C4-2B (cell line): Measurements from ENCODE around the gene SCFD2.

Experiments used
- ZFX ChIP-seq: fragments of 450-650 bp; IDR thresholded peaks from 2 replicates; pipeline ENCODE4 v1.6.1; 2017
- TF ChIP-seq, protein P1 (sequence below): fragments of 450-650 bp; conservative IDR thresholded peaks from 2 replicates; pipeline ENCODE4 v1.5.1; 2017; ENCODE audit warnings: mild to moderate bottlenecking

DNA sequence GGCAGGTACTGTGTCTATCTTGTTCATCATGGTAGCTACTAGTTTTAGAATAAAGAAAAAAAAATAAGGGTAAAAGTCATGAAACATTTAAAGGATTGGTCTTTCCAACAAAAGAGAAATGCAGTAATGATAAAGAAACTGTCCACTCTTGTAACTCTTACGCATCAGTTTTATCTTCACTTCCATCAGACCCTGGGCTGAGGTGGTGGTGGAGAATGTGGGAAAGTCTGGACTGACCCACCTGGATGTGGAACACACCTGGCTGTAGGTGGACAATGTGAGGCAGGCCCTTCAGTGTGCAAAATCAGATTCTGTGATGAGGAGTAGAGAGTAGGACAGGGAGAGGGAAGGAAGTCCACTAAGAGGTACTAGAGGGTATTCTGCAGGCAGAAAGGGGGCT lies 375.2 kb downstream of the SCFD2 start:
- TF ChIP-seq, protein P1, sequence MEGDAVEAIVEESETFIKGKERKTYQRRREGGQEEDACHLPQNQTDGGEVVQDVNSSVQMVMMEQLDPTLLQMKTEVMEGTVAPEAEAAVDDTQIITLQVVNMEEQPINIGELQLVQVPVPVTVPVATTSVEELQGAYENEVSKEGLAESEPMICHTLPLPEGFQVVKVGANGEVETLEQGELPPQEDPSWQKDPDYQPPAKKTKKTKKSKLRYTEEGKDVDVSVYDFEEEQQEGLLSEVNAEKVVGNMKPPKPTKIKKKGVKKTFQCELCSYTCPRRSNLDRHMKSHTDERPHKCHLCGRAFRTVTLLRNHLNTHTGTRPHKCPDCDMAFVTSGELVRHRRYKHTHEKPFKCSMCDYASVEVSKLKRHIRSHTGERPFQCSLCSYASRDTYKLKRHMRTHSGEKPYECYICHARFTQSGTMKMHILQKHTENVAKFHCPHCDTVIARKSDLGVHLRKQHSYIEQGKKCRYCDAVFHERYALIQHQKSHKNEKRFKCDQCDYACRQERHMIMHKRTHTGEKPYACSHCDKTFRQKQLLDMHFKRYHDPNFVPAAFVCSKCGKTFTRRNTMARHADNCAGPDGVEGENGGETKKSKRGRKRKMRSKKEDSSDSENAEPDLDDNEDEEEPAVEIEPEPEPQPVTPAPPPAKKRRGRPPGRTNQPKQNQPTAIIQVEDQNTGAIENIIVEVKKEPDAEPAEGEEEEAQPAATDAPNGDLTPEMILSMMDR = no peak
- TF ChIP-seq ZFX = no peak
